Pancreas (tissue), 10 donors: ENCODE data around the gene PAM. TPM values are rescaled to one million over a fixed set of nuclear protein-coding genes. Genes with fewer than 3 reads are reported as not detected.
"Not testable (repeated sequence)": the region's sequence is repeated elsewhere in the genome, so short reads cannot be mapped to it uniquely, and the experiment has no call there.

Source experiments
- ATAC-seq, 4 donors: fragments of 200-7000 bp; cut with Tn5 transposase; one replicate each; pipeline versions ENCODE4 v1.8.0 to v1.9.1; 2020; ENCODE audit warnings: mild to moderate bottlenecking in 4 of 4, moderate library complexity in 4 of 4
- DNase-seq, 6 donors: peaks; one replicate each; pipeline ENCODE4 v3.0.0-alpha.2; 2020
- FAIRE-seq: peaks from 2 replicates; lab custom pipeline; 2012; peaks lifted over from hg19 to GRCh38; lab: Jason Lieb, UNC
- H3K27ac ChIP-seq, 4 donors: fragments of 200-600 bp; sonication (generic); 1 replicate in 3 of 4; 2 replicates in 1 of 4; pipeline versions ENCODE4 v1.5.0 to v1.8.0; 2020
- H3K27me3 ChIP-seq, 4 donors: fragments of 200-600 bp; one replicate each; pipeline ENCODE4 v1.8.0; 2021
- H3K36me3 ChIP-seq, 3 donors: fragments of 200-600 bp; sonication (generic) in 1 of 3; one replicate each; pipeline versions ENCODE4 v1.5.0 to v1.8.0; 2020 to 2021
- H3K4me1 ChIP-seq, 3 donors: fragments of 200-600 bp; one replicate each; pipeline ENCODE4 v1.8.0; 2021
- H3K4me3 ChIP-seq, 4 donors: fragments of 200-600 bp; sonication (generic) in 2 of 4; one replicate each; pipeline versions ENCODE4 v1.5.0 to v1.8.0; 2020 to 2021
- H3K9me3 ChIP-seq, 4 donors: fragments of 200-600 bp; one replicate each; pipeline ENCODE4 v1.8.0; 2021
- WGBS, 2 donors: extraction: QIAGEN DNeasy Blood & Tissue Kit; methylation state at CpG; one replicate each; pipeline ENCODE4 v1.1.7; 2013; 5-methylcytosine and 5-hydroxymethylcytosine counted together
- intact Hi-C, 3 donors: fragments of 100-400 bp; cut with DNase I; formaldehyde crosslinking; loops; one replicate each; pipeline versions ENCODE4 v1.11.1 to v1.14.2; 2022
- polyA plus RNA-seq, 2 donors: library from polyadenylated mRNA; stranded (reverse); fragments of 200-250 nt; gene quantifications; one replicate each; pipeline ENCODE4 v1.2.3, GENCODE V29; 2013
- total RNA-seq, 6 donors: library from RNA; stranded (reverse); fragmentation: NEBNext Ultra II Directional in 4 of 6; extraction: Animal tissue kit (Norgen Biotek cat#: 25700) in 4 of 6; gene quantifications; one replicate each; pipeline versions ENCODE4 v1.2.1 to v1.2.4, GENCODE V29; 2021 to 2023
- TF ChIP-seq, protein P1 (sequence below), 4 donors: fragments of 200-600 bp; sonication (generic) in 3 of 4; IDR thresholded peaks; one replicate each; pipeline versions ENCODE4 v1.5.0 to v1.8.0; 2021; ENCODE audit warnings: antibody characterized with exemption in 4 of 4
- donor health status: healthy with polysubstance abuse.
- donor health status: DM: no; HTN: no; CAD: no; lungs with moderate emphysema.
- donor health status: DM: no; HTN: no; CAD: no.
- donor health status: control.
- donor health status: control.
- donor health status: Bipolar disorder and iron deficiency.
- donor health status: DM: yes; HTN: yes; CAD: no.
- donor health status: DM: no; HTN: no; CAD: no.
- donor health status: DM: no; HTN: no; CAD: no.
- donor health status: DM: yes; HTN: yes; CAD: no.

The PAM gene
- total and polyA plus RNA-seq, 8 donors: 47.0 to 242 (median 85.8) TPM

DNA sequence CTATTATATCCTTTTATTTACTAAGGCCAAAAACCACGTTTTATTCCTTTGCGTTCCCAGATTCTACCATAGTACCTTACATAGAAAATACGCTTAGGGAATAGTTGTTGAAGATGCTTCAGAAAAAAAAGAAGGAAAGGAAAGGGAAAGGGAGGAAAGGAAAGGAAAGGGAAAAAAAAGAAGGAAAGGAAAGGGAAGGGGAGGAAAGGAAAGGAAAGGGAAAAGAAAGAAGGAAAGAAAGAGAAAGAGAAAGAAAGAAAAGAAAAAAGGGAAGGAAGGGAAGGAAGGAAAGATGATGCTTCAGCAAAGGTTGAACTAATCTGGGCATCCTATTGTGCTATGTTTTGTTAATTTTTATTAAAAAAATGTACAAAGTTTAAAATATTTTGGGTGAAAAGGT is 233.4 kb downstream of the PAM start:
- intact Hi-C loops: no loop called here
- Histone ChIP-seq H3K27me3 (no peaks in the 10 kb centered on the region), H3K36me3 (no peaks in the 10 kb centered on the region), H3K27ac (no peak overlapping the region), H3K4me3 (no peak overlapping the region), H3K4me1 (no peaks in the 10 kb centered on the region), H3K9me3 (no peaks in the 10 kb centered on the region)
- DNase-seq (no peak), FAIRE-seq (no peak), ATAC-seq (no peak)
- TF ChIP-seq, protein P1, sequence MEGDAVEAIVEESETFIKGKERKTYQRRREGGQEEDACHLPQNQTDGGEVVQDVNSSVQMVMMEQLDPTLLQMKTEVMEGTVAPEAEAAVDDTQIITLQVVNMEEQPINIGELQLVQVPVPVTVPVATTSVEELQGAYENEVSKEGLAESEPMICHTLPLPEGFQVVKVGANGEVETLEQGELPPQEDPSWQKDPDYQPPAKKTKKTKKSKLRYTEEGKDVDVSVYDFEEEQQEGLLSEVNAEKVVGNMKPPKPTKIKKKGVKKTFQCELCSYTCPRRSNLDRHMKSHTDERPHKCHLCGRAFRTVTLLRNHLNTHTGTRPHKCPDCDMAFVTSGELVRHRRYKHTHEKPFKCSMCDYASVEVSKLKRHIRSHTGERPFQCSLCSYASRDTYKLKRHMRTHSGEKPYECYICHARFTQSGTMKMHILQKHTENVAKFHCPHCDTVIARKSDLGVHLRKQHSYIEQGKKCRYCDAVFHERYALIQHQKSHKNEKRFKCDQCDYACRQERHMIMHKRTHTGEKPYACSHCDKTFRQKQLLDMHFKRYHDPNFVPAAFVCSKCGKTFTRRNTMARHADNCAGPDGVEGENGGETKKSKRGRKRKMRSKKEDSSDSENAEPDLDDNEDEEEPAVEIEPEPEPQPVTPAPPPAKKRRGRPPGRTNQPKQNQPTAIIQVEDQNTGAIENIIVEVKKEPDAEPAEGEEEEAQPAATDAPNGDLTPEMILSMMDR (IDR thresholded peaks at IDR 0.05): no peak
- WGBS, 2 donors: 82 to 83% methylated on average over 3 of the region's 3 CpGs

DNA sequence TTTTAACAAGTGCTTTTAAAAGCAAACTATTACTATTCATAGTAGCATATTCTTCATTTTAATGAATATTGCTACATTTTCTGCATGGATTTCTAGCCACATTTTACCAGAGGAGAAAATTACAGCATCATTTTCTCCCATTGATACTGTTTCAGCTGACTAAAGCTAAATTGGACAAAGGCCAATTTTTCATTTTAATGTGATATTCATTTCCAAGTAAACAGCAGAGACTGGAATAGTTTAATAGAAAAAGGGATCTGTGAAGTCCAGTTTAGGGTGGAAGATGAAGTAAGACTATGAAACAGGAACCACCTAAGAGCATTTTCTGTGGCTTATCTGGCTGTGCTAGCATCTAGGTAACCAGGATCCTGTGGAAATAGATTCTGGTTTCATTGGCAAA is 236.7 kb downstream of the PAM start:
- ATAC-seq (no peak), DNase-seq (no peak), FAIRE-seq (no peak)
- TF ChIP-seq, protein P1 (IDR thresholded peaks at IDR 0.05): no peak
- Histone ChIP-seq H3K4me1 (no peaks in the 10 kb centered on the region), H3K27me3 (no peaks in the 10 kb centered on the region), H3K4me3 (no peak overlapping the region), H3K9me3 (no peaks in the 10 kb centered on the region), H3K27ac (no peak overlapping the region), H3K36me3 (no peaks in the 10 kb centered on the region)
- intact Hi-C loops: no loop called here

DNA sequence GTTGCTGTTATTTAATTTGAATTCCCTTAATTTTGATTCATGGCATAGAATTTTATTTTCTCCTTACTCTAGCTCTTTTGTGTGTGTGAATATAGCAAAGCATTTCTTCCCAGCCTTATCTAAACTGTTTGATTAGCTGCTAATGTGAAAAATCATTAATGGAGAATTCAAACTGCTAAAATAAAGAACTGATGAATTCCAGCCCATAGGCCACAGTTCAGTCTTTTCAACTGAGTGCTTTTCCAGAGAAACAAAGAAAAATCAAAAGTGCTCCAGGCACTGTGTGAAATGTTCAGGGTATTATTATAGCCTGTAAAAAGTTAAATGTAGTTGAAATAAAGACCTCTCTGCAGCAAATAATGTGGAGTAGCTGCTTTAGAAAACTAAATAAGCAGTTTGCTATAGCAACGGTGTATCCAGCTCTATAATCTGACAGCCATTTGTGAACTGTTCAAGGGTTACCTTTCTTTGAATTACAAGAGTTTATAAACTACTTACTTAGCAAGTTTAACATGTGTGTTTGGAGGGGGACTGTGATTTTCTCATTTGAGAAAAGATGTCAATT is 241.0 kb downstream of the PAM start:
- DNase-seq: no peak
- WGBS, 2 donors: 88 to 90% methylated on average over 1 of the region's 1 CpG
- H3K27ac ChIP-seq: no peak overlapping the region
- H3K27me3 ChIP-seq: no peaks in the 10 kb centered on the region
- no peaks in the 10 kb centered on the region for H3K36me3 ChIP-seq
- no peaks in the 10 kb centered on the region for H3K4me1 ChIP-seq
- ATAC-seq: no peak
- FAIRE-seq: no peak
- H3K9me3 ChIP-seq: no peaks in the 10 kb centered on the region
- TF ChIP-seq, protein P1 (IDR thresholded peaks at IDR 0.05): no peak
- no peak overlapping the region for H3K4me3 ChIP-seq
- intact Hi-C loops: no loop called here

DNA sequence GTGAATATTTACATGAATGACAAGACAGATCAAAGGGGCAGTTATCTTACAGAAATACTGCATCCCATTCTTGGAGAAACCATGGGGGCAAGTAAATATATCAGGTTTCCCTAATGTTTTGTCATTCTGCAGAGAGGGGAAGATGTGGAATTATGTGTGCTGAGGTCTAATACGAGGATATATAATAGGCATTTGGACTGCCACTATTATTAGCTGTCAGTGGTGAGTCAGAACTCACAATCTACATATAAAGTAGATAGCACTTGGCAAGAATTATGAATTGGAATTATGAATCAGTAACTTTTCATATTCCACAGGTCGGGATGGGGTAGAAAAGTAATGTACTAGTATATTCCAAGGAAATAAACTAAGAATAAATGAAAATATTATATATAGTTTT is 243.1 kb downstream of the PAM start:
- 40 to 74% methylated on average over 2 of the region's 2 CpGs for WGBS, 2 donors
- no peaks in the 10 kb centered on the region for H3K4me1 ChIP-seq
- TF ChIP-seq, protein P1 (IDR thresholded peaks at IDR 0.05): no peak

DNA sequence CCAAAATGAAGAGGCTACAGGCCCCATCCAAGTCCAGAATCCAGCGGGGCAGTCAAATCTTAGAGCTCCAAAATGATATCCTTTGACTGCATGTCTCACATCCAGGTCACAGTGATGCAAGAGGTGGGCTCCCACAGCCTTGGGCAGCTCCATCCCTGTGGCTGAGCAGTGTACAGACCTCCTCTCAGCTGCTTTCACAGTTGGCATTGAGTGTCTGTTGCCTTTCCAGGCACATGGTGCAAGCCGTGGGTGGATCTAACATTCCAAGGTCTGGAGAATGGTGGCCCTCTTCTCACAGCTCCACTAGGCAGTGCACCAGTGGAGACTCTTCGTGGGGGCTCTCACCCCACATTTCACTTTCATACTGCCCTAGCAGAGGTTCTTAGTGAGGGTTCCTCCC is 244.1 kb downstream of the PAM start:
- ATAC-seq (no peak), FAIRE-seq (no peak), DNase-seq (peak in 1 of 6 donors; percentile 18)
- Histone ChIP-seq H3K27ac (no peak overlapping the region), H3K36me3 (no peaks in the 10 kb centered on the region), H3K27me3 (no peaks in the 10 kb centered on the region), H3K4me1 (no peaks in the 10 kb centered on the region), H3K4me3 (no peak overlapping the region), H3K9me3 (no peaks in the 10 kb centered on the region)
- TF ChIP-seq, protein P1 (IDR thresholded peaks at IDR 0.05): no peak
- intact Hi-C loops: no loop called here
- WGBS, 2 donors: 95 to 100% methylated on average over 3 of the region's 3 CpGs

More for the DNA sequence above, 243.1 kb downstream of the PAM start:
- H3K4me3 ChIP-seq: no peak overlapping the region
- intact Hi-C loops: no loop called here
- H3K27me3 ChIP-seq: no peaks in the 10 kb centered on the region
- H3K36me3 ChIP-seq: no peaks in the 10 kb centered on the region
- ATAC-seq: no peak
- H3K9me3 ChIP-seq: no peaks in the 10 kb centered on the region
- no peak for DNase-seq
- no peak for FAIRE-seq
- H3K27ac ChIP-seq: no peak overlapping the region

DNA sequence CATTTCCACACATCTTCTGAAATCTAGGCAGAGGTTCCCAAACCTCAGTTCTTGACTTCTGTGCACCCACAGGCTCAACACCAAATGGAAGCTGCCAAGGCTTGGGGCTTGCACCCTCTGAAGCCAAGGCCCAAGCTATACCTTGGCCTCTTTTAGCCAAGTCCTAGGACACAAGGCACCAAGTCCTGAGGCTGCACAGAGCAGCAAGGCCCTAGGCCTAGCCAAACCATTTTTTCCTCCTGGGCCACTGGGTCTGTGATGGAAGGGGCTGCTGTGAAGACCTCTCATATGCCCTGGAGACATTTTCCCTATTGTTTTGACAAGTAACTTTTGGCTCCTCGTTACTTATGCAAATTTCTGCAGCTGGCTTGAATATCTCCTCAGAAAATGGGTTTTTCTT is 244.5 kb downstream of the PAM start:
- H3K27me3 ChIP-seq, H3K9me3 ChIP-seq, H3K4me1 ChIP-seq, H3K4me3 ChIP-seq, H3K36me3 ChIP-seq, H3K27ac ChIP-seq, DNase-seq, FAIRE-seq, ATAC-seq, intact Hi-C loops: not testable (repeated sequence)
- 93 to 95% methylated on average over 1 of the region's 1 CpG for WGBS, 2 donors
